OCI-LY1 (cell line): Measurements from ENCODE around the gene ZNF407.

Source experiments
- EZH2 ChIP-seq: fragments of 200-600 bp; sonication (generic), shearing (Covaris generic); IDR thresholded peaks from 2 replicates; pipeline ENCODE4 v1.8.0; 2017; ENCODE audit warnings: borderline replicate concordance, mixed run types, mild to moderate bottlenecking, antibody characterized with exemption, low read length, moderate library complexity, mixed read lengths
- TF ChIP-seq, protein P1 (sequence below): fragments of 200-600 bp; sonication (generic), shearing (Covaris generic); IDR thresholded peaks from 2 replicates; pipeline ENCODE4 v1.5.1; 2017; ENCODE audit warnings: mild to moderate bottlenecking, antibody characterized with exemption, low read length, moderate library complexity, mixed read lengths

DNA sequence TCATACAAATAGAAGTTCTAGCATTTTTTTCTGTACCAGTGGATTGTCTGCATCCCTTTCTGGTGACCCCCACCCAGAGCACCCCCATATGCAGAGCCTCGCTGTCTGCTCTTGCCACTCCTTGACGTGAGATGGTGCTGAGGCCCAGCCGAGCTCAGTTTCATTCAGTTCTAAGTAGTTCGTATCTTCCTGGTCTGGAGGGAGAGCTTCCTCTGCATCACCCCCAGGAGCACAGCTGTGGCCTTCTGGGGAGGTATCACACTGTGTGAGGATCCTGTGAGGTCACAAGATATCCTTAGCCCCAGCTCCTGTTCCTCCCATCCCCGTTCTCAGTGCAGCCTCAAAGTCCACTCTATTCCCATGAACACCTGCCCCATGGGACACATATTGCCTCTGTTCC lies 478.6 kb downstream of the ZNF407 start:
- TF ChIP-seq, protein P1, sequence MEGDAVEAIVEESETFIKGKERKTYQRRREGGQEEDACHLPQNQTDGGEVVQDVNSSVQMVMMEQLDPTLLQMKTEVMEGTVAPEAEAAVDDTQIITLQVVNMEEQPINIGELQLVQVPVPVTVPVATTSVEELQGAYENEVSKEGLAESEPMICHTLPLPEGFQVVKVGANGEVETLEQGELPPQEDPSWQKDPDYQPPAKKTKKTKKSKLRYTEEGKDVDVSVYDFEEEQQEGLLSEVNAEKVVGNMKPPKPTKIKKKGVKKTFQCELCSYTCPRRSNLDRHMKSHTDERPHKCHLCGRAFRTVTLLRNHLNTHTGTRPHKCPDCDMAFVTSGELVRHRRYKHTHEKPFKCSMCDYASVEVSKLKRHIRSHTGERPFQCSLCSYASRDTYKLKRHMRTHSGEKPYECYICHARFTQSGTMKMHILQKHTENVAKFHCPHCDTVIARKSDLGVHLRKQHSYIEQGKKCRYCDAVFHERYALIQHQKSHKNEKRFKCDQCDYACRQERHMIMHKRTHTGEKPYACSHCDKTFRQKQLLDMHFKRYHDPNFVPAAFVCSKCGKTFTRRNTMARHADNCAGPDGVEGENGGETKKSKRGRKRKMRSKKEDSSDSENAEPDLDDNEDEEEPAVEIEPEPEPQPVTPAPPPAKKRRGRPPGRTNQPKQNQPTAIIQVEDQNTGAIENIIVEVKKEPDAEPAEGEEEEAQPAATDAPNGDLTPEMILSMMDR = no peak
- TF ChIP-seq EZH2 = no peak
